Glomerular visceral epithelial cell (primary cell): Measurements from ENCODE around the gene BCO2.

Experiments
- DNase-seq: peaks from one replicate; pipeline ENCODE4 v3.0.0-alpha.2; 2016; ENCODE audit errors: extremely low spot score

Gene BCO2

DNA sequence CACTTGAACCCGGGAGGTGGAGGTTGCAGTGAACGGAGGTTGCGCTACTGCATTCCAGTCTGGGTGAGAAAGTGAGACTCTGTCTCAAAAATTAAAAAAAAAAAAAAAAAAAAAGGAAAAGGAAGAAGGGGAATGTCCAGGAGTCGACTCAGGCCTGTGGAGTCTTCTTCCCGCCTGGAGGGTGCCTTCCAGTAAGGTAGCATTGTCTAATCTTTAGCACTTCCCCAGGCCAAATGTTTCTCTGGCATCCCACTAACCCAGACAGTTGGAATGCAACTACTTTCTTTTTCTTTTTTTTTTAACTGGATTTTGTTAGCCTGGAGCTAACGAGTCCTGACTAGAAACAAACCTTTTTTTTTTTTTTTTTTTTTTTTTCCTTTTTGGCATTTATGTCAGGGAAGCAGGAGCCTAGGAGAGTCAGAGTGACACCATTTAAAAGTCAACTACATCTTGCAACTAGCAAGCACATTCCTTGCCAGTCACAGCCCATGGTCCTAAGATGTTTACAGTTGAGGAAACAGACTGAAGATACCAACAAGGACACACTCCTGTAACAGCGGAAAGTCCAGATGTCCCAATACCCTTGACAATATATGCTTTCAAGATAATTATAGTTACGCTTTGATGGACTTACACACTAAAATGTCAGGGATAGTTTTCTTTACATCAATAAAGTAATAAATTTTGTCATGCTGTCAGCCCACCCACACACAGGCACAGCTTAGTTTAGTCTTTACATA, 74.7 kb downstream of the BCO2 start:
- no peak for DNase-seq

DNA sequence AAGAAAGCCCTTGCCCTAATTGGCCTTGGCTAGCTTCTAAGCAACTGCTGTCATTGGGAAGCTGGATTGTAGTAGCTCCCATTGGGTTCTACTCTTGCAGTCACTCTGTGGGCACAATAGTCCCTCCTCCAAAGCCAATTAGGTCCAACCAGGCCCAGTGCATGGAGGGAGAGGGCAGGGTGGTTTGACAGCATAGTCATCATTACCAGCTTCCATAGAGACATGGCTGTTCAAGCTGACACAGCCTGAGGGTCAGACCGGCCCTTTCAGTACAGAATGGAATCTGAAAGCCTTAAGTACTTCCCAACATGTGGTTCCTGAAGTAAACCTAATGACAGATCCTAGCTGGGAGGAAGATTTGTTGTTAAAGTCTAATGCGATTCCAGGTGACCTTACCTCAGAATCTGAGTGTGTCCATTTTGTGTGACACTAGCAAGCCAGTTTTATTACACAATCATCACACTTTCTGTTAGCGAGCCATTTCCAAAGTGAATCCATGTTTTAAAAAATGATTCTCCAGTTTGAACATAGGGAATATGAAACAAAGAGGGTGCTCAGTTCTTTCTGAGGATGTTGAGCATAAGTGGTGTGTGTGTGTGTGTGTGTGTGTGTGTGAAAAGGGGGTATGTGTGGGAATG, 78.4 kb downstream of the BCO2 start:
- DNase-seq: no peak

DNA sequence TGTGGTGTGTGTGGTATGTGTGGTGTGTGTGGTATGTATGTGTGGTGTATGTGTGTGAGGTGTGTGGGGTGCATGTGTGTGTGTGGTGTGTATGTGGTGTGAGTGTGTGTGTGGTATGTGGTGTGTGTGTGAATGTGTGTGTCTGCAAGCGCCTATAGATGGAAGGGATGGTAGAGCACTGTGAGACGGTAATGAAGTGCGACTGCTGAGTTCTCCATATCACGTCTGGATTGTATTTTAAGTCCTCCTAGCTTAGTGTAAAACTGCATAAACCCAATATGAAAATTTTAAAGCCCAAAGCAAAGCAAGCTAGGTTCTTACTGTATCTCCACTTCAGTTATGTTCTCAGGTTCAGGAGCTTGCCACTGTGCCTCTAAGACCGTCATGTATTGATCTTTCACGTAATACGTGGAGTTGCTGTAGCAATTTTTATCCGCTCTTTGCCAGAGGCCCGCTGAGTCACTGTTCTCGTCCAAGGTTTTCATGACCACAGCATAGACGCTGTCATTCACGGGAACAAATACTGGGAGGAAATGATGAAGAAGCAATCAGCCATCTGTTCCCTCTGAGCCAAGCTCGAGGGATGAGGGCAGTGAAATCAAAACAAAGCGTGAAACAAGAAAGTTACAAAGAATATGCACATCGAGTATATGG, 79.9 kb downstream of the BCO2 start:
- peak; percentile 37 for DNase-seq

DNA sequence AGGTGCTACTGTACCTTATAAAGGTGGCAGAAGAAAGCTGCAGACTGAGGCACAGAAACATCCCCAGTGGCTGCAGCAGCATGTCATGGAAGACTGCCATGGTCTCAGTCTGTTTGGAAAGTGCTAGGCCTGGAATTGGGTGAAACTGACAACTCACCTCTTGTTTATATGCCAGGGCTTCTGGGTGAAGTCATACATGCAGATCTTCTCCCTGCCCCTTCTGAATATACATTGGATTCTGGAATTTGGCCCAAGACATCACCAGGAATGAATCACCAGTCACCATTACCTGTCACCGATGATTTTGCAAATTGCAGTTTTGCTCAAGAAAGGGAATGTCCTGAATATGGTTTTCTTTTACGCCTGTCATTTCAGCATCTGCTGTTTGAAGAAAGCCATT, 85.2 kb downstream of the BCO2 start, which contains the start of gene PLET1:
TSS of gene PLET1 (minus strand) at position 371 of the 400 bp plus-strand sequence. CDS start at position 100, 271 bp downstream.
- no peak for DNase-seq

DNA sequence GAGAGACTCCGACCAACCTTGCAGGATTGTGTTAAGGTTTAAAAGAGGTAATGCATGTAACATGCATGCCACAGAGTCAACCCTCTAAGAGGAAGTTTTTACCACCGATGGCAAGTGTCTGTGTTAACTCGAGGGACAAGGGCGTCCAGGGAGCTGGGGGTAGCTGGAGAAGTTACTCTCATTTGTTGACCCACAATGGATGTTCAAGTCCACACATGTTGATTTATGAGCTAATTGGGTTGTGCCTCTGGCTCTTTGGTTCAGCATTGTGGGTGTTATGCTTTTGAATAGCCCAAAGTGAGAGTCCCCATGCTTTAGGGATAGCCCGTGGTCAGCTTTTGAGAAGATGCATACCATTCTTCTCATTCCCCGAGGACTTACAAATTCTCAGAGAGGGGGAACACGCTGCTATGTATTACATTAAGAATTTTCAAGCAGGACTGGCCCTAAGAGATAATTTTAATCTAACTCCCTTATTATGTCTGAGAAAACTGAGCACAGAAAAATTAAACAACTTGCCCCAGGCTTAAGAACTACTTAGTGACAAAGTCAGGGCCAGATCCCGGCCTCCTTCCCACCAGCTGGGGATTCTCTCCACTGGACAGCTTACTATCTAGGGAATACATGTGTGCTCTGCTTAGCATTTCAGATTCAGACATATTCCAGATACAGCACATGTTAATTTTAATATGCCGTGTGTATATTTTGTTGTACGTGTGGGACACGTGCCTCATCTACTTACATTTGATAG, 90.5 kb downstream of the BCO2 start:
- no peak for DNase-seq

DNA sequence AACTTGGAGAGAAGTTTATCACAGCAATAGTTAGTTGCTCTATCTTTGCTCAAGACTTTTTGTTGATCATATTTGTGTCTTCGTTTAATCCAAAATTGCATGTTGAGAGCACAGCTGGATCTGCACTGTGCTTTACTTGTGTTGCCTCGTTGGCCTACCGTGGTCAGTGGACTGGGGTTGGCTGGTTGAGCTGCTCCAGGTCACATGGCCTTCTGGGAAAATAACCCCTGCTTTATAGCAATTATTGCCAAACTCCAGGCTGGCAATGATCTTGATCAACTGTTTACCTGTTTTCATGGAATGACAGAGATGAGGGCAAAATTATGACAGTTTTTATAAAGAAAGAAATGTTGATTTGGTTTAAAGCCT, 91.1 kb downstream of the BCO2 start:
- DNase-seq: no peak

DNA sequence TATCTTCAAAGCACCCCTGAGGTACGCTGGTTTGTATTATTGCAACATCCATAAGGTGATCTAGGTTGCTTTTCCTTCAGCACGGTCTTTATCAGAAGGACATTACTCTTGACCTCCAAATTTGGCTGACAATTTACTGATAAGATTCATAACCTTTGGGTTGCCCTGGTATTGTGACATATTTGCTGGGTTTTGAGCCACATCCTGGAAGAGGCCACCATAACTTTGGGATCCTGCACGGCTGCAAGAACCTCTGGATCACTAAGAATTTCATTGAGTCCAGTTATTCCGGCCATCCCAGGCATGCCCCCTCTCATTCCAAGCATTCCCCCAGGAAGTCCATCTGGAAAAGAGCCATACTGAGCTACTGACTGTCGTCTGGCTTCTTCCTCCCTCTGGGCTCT, 91.9 kb downstream of the BCO2 start:
- no peak for DNase-seq

DNA sequence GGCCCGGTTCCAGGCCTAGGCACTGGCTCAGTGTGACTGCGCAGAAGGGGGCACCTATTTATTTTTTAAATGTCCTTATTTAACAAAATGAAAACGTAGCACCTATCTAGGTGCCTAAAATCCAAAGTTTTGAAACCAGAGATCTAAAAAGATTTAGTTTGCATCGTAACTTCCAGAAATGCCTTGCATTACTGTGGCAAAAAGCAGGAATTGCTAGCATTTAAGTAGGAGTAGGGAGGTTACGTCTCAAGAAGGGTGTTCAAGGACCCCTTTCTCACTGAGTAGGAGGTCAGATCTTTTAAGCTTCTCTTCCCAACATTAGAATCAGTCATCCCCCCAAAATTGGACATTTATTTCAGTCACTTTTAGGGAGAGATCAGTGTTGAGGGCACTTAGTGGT, 93.1 kb downstream of the BCO2 start:
- no peak for DNase-seq
